NCI-H146 treated with DMSO at 0.1 percent for 48 hours (cell line): ENCODE data around the gene PRH2.

ENCODE experiments used
- DNase-seq: peaks from one replicate; lab custom pipeline; 2025; ENCODE audit not compliant: unreplicated experiment; lab: John Stamatoyannopoulos, UW

PRH2 gene

DNA sequence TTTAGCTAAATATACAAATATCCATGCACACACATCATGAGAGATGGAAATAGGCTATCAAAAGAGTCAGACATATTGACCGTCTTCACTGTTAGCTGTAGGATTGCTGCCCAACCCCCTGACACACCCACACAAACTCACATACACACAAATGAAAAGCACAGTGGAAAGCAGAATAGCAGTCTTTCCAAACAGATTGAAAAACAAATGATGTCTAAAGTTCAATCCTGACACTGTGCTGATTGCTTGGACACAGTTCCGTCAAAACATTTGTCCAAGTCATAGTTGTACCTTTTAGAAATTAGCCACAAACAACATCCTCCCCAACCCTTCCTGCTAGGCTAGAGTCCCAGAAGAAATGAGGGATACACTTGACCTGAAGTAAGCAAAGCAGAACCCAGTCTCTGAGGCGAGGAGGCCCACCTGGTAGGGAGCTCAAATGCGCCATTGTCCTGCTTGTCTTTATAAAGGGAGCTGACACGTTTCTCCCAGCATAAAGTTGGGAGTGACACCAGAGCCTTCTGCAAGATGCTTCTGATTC is at the start of gene PRH2:
PRH2 (plus strand) TSS at position 491 of the 541 bp plus-strand sequence; CDS start at position 529, 38 bp downstream.
- DNase-seq, result no peak

DNA sequence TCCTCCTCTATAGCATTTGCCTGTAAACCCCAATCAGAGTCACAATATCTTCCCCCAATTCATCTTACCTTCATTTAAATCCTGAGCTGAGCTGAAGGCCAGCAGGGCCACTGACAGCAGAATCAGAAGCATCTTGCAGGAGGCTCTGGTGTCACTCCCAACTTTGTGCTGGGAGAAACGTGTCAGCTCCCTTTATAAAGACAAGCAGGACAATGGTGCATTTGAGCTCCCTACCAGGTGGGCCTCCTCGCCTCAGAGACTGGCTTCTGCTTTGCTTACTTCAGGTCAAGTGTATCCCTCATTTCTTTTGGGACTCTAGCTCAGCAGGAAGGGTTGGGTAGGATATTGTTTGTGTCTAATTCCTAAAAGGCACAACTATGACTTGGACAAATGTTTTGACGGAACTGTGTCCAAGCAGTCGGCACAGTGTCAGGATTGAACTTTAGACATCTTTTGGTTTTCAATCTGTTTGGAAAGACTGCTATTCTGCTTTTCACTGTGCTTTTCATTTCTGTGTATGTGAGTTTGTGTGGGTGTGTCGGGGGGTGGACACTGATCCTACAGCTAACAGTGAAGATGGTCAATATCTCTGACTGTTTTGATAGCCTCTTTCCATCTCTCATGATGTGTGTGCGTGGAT is 44.8 kb upstream of the PRH2 start, which contains the start of gene PRH1:
PRH1 (minus strand) TSS at position 170 of the 640 bp plus-strand sequence; CDS start at position 132, 38 bp downstream.
- DNase-seq, result no peak

DNA sequence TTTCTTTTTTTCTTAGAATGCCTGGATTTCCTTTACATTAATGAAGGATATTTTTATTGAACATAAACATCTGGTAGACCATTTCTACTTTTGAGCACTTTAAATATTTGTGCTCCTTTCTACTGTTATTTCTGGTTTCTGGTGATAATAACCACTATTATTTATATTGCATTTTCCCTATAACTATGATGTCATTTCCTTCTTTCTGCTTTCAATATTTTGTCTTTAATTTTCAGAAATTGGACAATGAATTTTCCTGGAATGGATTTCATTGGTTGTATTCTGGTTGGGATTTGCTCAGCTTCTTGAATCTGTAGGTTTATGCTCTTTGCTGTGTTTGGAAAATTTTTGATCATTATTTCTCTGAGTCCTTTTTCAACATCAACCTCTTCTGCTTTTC is 39.8 kb upstream of the PRH2 start:
- DNase-seq, result no peak

DNA sequence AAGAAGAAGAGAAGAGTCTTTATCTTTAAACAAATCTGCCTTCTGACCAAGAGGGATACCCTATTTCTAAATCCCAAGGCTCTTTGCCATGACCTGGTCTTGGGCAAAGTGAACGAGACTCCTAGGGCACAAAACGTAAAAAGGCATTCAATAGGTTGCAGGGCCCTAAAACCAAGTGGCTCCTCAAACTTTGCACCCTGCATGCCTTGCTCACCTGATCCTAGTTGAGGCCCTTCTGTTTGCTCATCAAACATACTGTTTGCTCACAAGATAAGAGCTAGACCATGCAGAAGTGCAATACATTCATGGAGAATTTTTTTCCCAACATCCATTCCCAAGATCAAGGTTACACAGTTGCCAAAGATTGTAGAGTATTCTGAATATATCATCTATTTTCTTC is 37.1 kb upstream of the PRH2 start:
- no peak for DNase-seq

DNA sequence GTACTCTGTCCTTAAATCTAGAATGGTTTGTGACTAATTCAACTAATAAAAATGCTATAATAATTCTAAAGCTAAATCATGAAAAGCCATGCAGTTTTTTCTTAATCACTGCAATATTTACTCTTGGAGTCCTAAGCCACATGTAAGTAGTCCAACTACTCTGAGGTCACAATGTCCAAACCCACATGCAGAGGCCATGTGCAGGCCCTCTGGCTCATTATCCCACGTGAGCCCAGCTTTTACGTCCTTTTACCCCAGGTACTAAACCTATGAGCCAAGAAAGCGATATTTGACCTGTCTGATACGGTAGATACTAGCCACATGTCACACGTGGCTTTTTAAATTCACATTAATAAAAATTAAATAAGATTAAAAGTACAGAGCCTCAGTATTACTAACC is 32.2 kb upstream of the PRH2 start:
- no peak for DNase-seq

DNA sequence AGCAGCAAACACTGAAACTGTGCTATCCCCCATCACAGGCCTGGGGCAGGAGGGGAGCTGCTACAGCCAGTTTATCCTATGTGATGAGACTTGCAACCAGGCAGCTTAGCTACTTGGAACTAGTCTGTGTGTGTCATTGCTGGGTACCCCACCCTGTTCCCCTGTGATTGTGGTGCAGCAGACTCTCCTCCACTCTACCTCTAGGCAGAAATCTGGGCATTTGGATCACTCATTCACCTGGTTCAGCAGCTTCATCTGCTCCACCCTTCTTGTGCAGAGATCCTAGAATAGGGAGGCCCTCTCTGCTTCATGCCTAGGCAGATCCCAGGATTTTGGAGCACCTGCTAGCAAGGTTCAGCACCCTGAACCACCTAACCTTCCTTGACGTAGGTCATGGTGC is 28.5 kb upstream of the PRH2 start:
- DNase-seq, result no peak

DNA sequence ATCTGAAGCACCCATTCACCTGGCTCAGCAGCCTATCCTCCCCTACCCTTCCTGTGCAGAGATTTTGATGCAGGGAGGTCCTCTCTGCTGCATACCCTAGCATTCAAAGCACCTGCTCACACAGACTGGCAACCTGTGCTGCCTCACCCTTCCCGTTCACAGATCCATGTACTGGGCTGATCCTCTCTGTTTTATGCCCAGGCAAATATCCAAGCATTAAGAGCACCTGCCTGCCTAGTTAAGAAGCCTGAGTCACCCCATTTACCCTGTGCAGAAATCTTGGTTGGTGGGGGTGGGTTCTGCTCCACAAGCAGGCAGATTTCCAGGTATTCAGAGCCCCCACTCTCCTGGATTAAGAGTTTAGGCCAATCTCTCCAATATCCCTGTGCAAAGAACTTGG is 28.1 kb upstream of the PRH2 start:
- no peak for DNase-seq

DNA sequence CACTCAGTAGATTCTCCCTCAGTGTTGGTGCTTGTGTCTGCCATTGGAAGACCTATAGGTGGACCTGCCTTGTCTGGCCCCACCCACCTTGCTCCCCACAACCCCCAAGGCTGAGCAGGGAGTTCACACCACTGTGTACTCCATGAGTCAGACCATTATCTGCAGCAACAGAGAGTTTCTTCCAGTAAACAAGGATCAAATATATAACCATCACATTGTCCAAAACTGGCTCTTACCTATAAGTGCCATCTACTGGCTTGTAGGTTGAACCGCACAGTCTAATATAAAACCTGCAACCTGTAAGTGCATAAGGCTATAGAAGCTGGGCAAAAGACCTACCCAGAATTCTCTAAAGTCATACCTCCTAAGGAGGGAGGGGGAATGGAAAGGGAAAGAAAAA is 27.6 kb upstream of the PRH2 start:
- DNase-seq, result no peak

DNA sequence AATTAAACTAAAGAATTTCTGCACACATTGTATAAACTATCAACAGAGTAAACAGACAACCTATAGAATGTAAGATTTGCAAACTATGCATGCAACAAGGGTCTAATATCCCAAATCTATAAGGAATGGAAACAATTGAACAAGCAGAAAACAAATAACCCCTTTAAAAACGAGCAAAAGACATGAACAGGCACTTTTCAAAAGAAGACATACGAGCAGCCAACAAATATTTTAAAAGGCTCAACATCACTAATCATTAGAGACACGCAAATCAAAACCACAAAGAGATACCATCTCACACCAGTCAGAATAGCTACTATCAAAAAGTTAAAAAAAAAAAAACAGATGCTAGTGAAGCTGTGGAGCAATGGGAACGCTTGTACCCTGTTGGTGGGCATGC is 24.4 kb upstream of the PRH2 start:
- no peak for DNase-seq

DNA sequence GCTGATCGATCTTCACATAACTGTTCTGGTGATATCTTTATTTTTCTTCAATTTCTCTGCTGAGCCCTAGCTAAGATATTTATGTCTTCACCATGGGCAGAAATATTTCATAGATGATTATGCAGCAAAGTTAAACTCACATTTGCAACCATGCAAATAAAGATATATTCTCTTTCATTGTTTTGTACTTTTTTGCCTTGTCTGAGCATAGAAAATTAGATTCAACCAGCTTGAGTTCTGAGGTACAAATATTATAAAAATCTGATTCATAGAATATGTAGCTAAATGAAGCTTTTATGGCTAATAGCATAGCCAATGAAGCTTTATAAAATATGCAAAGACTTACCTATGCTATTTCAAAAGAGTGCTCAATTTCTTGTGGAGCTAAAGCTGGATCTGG is 19.6 kb upstream of the PRH2 start, which contains the start of gene TAS2R13:
TAS2R13 (minus strand) TSS at position 101 of the 400 bp plus-strand sequence. CDS start 264 bp downstream, outside the sequence.
- DNase-seq, result no peak

DNA sequence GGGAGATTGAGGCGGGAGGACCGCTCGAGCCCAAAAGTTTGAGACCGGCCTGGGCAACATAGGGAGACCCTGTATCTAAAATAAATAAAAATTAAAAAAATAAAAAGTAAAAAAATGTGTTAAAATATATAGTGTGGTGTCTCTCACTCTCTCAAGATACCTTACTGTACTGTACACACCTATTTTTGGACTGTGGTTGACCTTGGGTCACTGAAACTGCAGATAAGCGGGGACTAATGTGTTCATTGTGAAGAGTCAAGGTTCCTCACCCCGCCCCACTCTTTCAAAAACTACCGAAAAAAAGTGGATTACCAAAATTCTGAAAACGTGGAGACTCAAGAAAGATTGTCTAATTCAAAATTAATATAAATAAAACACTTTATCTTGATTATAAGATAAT is 18.7 kb upstream of the PRH2 start:
- DNase-seq, result no peak

DNA sequence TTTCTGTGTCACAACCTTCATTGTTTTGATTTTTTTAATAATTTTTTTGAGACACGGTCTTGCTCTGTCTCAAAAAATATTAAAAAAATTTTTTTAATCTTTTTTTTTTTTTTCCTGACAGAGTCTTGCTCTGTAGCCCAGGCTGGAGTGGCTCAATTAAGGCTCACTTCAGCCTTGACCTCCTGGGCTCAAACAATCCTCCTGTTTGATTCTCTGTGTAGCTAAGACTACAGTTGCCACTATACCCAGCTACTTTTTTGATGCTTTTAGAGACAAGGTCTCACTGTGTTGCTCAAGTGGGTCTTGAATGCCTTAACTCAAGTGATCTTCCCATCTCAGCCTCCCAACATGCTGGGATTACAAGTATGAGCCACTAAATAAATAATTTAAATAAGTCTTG is 9.2 kb upstream of the PRH2 start:
- DNase-seq, result no peak

DNA sequence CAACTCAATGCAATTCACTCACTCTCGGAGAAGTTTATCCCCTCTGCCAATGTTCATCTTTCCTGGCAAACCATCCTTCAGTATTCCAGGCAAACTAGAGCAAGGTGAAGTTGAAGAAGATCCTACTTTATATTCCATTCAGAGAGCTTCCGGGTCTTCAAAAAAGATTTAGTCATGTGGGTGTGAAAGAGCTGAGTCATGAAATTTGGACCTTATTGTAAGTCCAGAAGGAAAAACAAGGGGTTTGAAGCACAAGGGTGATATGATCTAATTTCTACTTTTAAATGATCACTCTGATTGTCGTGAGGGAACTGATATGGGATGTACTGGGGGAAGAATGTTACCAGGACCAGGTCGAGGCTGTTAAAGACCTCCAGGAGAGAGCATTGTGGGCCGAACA is 2.8 kb upstream of the PRH2 start:
- DNase-seq, result no peak

DNA sequence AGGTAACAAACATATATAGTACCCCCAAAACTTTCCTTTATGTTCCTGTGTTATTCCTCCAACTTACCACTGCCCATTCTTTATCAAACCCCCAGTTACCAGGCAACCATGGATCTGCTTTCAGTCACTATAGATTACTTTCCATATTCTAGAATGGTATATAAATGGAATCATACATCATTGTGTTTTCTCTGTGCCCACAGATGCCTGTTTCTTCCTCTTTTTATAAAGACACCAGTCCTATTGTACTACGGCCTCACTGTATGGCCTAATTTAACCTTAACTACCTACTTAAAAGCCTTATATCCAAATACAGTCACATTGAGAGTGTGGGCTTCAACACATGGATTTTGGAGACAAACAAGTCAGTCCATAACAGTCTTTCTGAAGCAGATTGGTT is 7.5 kb downstream of the PRH2 start:
- no peak for DNase-seq

DNA sequence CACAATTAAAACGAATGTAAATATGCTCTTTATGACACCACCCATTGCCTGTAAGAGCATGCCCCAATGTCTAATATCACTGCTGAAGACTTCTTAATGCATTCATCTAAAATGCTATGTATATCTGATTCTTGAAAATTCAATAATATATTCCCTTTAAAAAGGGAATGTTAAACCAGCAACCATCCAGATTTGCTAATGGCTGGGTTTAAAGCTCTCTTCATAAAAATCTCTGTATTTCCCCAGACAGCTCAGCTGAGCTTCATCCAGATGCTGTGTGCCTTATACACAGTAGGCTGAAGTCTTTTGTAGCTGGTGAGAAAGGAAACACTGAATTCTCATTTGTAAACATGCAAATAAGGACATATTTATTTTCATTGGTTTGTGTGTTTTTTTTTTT is 10.1 kb downstream of the PRH2 start, which contains the start of gene TAS2R14:
TAS2R14 (minus strand) TSS at position 101 of the 400 bp plus-strand sequence; CDS start at position 45, 56 bp downstream.
- no peak for DNase-seq

DNA sequence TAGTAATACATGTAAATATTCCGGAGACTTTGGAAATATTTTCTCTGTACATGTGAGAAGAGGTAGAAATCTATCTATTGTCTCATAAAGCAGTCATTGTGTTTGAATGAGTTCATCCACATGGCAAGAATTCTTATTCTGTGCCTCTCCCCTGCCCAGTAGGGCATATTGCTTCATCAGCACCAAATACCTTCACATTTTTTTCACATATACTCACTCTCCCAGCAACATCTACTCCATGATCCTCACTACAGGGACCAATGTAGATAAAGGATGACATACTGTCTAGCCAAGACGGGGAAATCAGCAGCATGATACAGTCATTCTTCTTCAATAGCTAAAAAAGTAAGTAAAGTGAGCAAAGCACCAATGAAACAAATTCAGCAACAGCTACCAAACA is 11.4 kb downstream of the PRH2 start:
- no peak for DNase-seq

DNA sequence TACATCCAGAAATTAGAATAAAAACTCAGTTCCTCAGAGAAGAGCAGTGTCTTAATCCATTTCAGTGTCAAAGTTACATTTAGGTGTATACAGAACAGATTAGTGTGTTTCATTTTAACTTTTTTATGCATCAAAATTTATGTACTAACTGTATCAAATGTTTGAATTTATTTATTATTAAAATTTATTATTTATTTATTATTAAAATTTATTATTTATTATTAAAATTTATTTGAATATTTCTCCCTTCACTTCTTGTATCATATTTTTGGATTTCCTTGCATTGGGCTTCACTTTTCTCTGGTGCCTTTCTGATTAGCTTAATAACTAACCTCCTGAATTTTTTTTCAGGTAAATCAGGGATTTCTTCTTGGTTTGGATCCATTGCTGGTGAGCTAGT is 12.3 kb downstream of the PRH2 start:
- no peak for DNase-seq

DNA sequence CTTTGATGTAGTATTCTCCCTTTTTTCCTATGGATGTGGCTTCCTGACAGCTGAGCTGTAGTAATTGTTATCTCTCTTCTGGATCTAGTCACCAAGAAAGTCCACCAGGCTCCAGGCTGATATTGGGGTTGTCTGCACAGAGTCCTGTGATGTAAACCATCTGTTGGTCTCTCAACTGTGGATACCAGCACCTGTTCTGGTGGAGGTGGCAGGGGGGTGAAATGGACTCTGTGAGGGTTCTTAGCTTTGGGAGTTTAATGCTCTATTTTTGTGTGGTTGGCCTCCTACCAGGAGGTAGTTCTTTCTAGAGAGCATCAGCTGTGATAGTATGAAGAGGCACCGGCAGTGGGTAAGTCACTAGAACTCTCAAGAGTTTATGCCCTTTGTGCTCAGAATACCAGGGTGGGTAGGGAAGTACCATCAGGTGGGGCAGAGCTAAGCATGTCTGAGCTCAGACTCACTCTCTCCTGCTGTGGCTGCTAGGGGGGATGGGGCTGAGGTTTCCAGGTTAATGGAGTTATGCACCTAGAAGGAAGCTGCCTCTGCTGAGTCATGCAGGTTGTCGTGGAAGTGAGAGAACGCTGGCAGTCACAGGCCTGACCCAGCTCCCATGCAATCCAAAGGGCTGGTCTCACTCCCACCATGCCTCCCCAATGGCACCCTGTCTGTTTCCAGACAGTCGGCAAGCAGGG is 13.0 kb downstream of the PRH2 start:
- DNase-seq, result no peak

DNA sequence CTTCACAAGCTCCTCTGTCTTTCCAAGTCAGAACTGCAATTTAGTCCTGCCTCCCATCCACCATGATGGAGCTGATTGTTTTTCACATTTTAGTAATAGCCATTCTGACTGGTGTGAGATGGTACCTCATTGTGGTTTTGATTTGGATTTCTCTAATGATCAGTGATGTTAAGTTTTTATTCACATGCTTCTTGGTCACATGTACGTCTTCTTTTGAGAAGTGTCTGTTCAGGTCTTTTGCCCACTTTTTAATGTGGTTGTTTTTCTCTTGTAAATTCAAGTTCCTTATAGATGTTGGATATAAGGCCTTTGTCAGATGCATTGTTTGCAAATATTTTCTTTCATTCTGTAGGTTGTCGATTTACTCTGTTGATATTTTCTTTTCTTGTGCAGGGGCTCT is 14.1 kb downstream of the PRH2 start:
- no peak for DNase-seq

DNA sequence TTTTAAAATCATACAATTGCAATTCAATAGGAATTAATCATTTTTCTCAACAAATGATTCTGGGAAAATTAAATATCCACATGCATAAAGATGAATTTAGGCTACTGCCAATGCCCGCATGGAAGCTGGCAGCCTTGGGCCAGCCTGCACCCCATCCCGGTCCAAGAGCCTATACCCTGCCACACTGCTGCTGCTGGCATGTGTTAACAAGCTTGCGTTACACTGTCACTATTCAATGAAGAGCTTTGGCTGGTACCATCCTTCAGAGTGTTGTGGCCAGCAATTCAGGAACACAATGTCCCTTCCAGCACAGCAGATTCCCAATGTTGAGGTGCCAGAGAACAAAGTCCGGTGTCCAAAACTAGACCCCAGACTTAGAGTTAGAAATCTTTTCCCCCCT is 23.6 kb downstream of the PRH2 start:
- no peak for DNase-seq

DNA sequence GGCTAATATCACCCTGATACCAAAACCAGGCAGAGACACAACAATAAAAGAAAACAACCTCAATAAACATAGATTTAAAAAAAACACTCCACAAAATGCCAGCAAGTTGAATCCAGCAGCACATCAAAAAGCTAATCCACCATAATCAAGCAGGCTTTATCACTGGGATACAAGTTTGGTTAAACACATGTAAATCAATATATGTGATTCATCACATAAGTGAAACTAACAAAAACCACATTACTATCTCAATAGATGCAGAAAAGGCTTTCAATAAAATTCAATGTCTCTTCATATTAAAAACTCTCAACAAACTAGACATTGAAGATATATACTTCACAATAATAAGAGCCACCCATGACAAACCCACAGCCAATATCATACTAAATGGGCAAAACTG is 27.0 kb downstream of the PRH2 start:
- DNase-seq, result no peak

DNA sequence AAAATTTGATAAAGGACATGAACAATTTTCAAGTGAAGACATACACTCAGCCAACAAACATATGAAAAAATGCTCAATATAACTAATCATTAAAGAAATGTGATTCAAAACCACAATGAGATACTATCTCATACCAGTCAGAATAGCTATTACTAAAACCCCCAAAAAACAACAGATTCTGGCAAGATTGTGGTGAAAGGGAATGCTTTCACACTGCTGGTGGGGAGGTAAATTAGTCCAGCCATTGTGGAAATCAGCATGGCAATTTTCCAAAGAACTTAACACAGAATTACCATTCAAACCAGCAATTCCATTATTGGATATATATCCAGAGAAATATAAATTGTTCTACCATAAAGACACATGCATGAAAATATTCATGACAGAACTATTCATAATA is 28.7 kb downstream of the PRH2 start:
- no peak for DNase-seq
